ENCODE data around the gene ELOA2. TPM values are rescaled to one million over a fixed set of nuclear protein-coding genes. Genes with fewer than 3 reads are reported as not detected.

ELOA2 gene
- total and polyA plus RNA-seq, 7 donors: not detected

- intact Hi-C loops (cut with DNase I): no loop called here
- no peaks in the 10 kb centered on the region for H3K27me3 ChIP-seq
- H3K4me3 ChIP-seq: no peak overlapping the region
- H3K27ac ChIP-seq: no peak overlapping the region
- 33 to 60% methylated on average over 13 of the region's 13 CpGs for WGBS, 2 donors
- H3K36me3 ChIP-seq: no peaks in the 10 kb centered on the region
- H3K9me3 ChIP-seq: no peaks in the 10 kb centered on the region
- DNase-seq: no peak
- TF ChIP-seq, protein P1, sequence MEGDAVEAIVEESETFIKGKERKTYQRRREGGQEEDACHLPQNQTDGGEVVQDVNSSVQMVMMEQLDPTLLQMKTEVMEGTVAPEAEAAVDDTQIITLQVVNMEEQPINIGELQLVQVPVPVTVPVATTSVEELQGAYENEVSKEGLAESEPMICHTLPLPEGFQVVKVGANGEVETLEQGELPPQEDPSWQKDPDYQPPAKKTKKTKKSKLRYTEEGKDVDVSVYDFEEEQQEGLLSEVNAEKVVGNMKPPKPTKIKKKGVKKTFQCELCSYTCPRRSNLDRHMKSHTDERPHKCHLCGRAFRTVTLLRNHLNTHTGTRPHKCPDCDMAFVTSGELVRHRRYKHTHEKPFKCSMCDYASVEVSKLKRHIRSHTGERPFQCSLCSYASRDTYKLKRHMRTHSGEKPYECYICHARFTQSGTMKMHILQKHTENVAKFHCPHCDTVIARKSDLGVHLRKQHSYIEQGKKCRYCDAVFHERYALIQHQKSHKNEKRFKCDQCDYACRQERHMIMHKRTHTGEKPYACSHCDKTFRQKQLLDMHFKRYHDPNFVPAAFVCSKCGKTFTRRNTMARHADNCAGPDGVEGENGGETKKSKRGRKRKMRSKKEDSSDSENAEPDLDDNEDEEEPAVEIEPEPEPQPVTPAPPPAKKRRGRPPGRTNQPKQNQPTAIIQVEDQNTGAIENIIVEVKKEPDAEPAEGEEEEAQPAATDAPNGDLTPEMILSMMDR (IDR thresholded peaks at IDR 0.05): no peak
- TF ChIP-seq POLR2A (IDR thresholded peaks at IDR 0.05): no peak
- no peak for TF ChIP-seq EP300 (IDR thresholded peaks at IDR 0.05)
- no peak for TF ChIP-seq POLR2AphosphoS5 (IDR thresholded peaks at IDR 0.05)
- no peaks in the 10 kb centered on the region for H3K4me1 ChIP-seq
Observed at GRCh38 chr18:47075098-47075883, 39.9 kb upstream of the ELOA2 start.

GRCh38 chr18:47067648-47068047, 32.2 kb upstream of the ELOA2 start:
- no peaks in the 10 kb centered on the region for H3K27me3 ChIP-seq
- H3K36me3 ChIP-seq: no peaks in the 10 kb centered on the region
- H3K9me3 ChIP-seq: peaks cover 0 to 6% (median 0%) of the 10 kb centered on the region in 4 donors
- intact Hi-C loops (cut with DNase I): no loop called here
- 71 to 75% methylated on average over 3 of the region's 3 CpGs for WGBS, 2 donors
- TF ChIP-seq POLR2A (IDR thresholded peaks at IDR 0.05): no peak
- TF ChIP-seq, protein P1 (IDR thresholded peaks at IDR 0.05): no peak
- TF ChIP-seq POLR2AphosphoS5 (IDR thresholded peaks at IDR 0.05): no peak
- TF ChIP-seq EP300 (IDR thresholded peaks at IDR 0.05): no peak
- H3K27ac ChIP-seq: no peak overlapping the region
- DNase-seq: no peak
- H3K4me1 ChIP-seq: no peaks in the 10 kb centered on the region
- no peak overlapping the region for H3K4me3 ChIP-seq

DNA sequence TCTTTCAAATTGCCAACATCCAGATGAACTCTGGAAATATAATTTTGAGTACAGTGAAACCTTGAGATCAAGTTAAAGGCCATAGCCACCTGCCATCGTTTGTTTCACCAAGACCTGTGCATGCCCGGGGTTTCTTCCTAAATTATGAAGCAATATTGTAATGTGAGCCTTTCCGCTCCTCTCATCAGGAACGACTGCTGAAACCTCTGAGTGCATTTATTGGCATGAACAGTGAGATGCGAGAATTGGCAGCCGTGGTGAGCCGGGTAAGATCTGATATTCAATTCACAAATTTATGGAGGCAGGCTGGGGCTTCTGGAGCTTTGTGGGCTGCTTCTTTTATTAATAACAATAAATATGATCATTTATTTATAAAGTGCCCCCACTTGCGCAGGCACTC, 27.7 kb upstream of the ELOA2 start:
- Histone ChIP-seq H3K27me3 (no peaks in the 10 kb centered on the region), H3K4me3 (no peak overlapping the region), H3K36me3 (no peaks in the 10 kb centered on the region), H3K27ac (no peak overlapping the region), H3K4me1 (no peaks in the 10 kb centered on the region), H3K9me3 (peaks cover 0 to 6% (median 0%) of the 10 kb centered on the region in 4 donors)
- intact Hi-C loops (cut with DNase I): no loop called here
- no peak for TF ChIP-seq POLR2AphosphoS5 (IDR thresholded peaks at IDR 0.05)
- TF ChIP-seq POLR2A (IDR thresholded peaks at IDR 0.05): no peak
- TF ChIP-seq, protein P1 (IDR thresholded peaks at IDR 0.05): no peak
- TF ChIP-seq EP300 (IDR thresholded peaks at IDR 0.05): no peak
- WGBS, 2 donors: 92 to 93% methylated on average over 8 of the region's 8 CpGs
- no peak for DNase-seq

DNA sequence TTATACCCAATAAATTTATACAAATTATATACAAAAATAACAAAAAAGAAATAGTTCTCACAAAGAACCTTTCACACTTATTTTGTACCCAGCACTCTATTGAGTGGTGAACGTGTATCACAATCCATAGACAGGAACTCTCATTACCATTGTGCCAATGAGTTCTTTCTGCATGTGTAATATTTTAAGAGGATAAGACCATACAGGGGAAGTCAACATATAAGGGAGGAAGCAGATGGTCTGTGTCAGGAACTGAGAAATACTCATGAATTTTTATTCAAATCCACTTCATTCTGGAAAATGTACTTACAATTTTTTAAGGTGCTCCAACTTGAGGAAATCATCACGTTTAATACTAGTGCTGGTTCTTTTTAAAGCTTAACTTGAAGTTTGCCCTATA, 27.1 kb upstream of the ELOA2 start:
- no peak overlapping the region for H3K27ac ChIP-seq
- TF ChIP-seq, protein P1 (IDR thresholded peaks at IDR 0.05): no peak
- TF ChIP-seq POLR2AphosphoS5 (IDR thresholded peaks at IDR 0.05) (no peak), POLR2A (IDR thresholded peaks at IDR 0.05) (no peak)
- WGBS, 2 donors: 38 to 68% methylated on average over 2 of the region's 2 CpGs
- no peak overlapping the region for H3K4me3 ChIP-seq
- H3K36me3 ChIP-seq: no peaks in the 10 kb centered on the region
- intact Hi-C loops (cut with DNase I): no loop called here
- no peak for DNase-seq
- peaks cover 0 to 2% (median 0%) of the 10 kb centered on the region in 4 donors for H3K9me3 ChIP-seq
- no peaks in the 10 kb centered on the region for H3K4me1 ChIP-seq
- H3K27me3 ChIP-seq: no peaks in the 10 kb centered on the region
